HPDE6-E6E7 (cell line): ENCODE results near the gene NR4A1.
"Not testable (repeated sequence)": the region's sequence is repeated elsewhere in the genome, so short reads cannot be mapped to it uniquely, and the experiment has no call there.

Experiments
- DNase-seq: peaks from one replicate; pipeline ENCODE4 v3.0.0; 2011; ENCODE audit warnings: missing footprints; ENCODE audit errors: extremely low spot score

The NR4A1 gene

DNA sequence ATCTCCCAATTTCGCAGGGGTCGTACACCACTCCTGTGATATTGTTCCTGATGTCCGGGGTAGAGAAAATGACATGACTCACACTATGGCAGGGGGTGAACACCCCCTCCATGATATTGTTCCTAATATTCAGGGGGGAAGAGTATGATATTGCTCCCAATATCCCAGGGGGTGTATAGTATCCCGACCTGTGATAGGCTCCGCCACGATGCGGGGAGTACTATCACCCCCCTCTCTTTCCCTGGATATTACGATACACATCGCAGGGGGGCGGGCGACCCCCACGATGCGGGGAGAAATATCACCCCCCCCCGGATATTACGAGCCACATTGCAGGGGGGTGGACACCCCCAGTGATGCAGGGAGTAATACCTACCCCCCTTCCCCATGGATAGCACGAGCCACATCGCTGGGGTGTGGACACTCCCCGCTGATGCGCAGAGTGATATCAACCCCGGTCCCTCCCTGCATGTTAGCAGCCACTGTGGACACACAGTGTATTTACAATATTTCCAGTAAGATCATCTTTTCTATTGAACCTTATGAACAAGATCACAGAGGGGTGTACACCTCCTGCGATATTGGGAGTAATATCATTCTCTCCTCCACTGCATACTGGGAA is 45.9 kb downstream of the NR4A1 start:
- DNase-seq, result no peak

DNA sequence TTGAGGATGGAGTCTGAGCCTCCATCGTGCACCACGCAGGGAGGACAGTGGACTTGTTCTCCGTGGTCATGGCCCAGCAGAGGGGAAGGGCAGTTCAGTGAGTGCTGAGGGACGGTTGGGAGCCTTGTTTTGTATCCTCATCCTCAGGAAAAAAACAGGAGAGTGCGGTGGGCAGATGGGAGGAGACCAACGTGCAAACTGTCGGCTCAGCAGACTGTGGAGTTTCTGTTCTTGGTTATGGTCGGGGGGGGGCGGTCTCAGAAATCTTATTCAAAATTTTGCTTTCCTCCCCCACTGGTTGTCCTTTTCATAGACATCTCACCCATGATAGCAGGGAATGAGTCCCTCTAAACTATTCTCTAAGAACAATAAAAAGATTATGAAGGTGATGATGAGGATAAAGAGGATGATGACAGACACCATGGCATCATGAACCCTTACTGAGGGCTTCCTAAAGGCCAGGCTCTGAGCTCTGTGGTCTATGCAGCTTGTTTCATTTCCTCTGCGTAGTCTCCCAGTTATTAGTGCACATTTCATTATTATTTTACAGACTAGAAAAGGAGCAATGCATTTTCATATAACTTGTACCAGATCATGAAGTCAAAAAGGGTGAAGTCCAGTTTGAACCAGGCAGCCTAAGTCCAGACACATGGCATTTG is 53.3 kb downstream of the NR4A1 start:
- not testable (repeated sequence) for DNase-seq
